ENCODE data around the gene STXBP5. TPM values are rescaled to one million over a fixed set of nuclear protein-coding genes. Genes with fewer than 3 reads are reported as not detected.

The STXBP5 gene
- total and polyA plus RNA-seq, 2 of the 4 experiments (the other 2 are of a cell fraction): 13.2 to 46.4 TPM

GRCh38 chr6:147202516-147203310, 1.5 kb upstream of the STXBP5 start:
- no peaks in the 10 kb centered on the region for H3K36me3 ChIP-seq (ENCODE audit: control insufficient read depth, insufficient read depth, low read length)
- peak overlapping the region; percentile 80 for H3K56ac ChIP-seq (ENCODE audit: extremely low read depth, insufficient read depth, low read length)
- in situ Hi-C loops (cut with MboI; ENCODE audit: low sequenced_read_pairs): loop anchor here (25.0 kb wide), 1 partner anchor 290 kb away; no protein-coding TSS in a partner anchor
- H3K79me1 ChIP-seq (ENCODE audit: low read depth in 1 of 2, low read length in 2 of 2): peaks cover 0 to 7% of the 10 kb centered on the region in 2 experiments; a peak in 2 of 4 replicates
- H3K14ac ChIP-seq (replicated peaks; ENCODE audit: low read depth, low read length): peak overlapping the region; percentile 89
- H2BK20ac ChIP-seq (ENCODE audit: low read depth, low read length): peak overlapping the region; percentile 15; the same call in 1 of the 2 replicates
- H4K5ac ChIP-seq (ENCODE audit: low read depth, low read length): peak overlapping the region; percentile 60
- ChIA-PET CTCF (no interaction called here), POLR2A (ENCODE audit: unreplicated experiment) (interaction anchor here (0.6 kb wide), 5 partner anchors 59 to 341 kb away, joined by 3 to 16 read pairs (median 3); no protein-coding TSS in a partner anchor)
- WGBS, 2 experiments (ENCODE audit: extremely low coverage in 2 of 2, insufficient read length in 1 of 2): 0% methylated on average over 6 of the region's 40 CpGs; no CpG with 5 or more reads in 1 of the 2 experiments
- H3K4me2 ChIP-seq (ENCODE audit: low read depth, low read length): peak overlapping the region; percentile 77
- peak overlapping the region; percentile 16; the same call in 1 of the 3 replicates for H2BK15ac ChIP-seq (ENCODE audit: low read depth, low read length)
- peak overlapping the region; percentile 68 for H3K27ac ChIP-seq (ENCODE audit: insufficient read depth, low read length)
- dilution Hi-C loops (cut with HindIII; ENCODE audit: low sequenced_read_pairs, unreplicated experiment): no loop called here
- peak overlapping the region; percentile 60 for H3K4me3 ChIP-seq (ENCODE audit: insufficient read depth, low read depth, low read length)
- H2AK5ac ChIP-seq (ENCODE audit: low read depth, low read length): 0 out of 2 replicates have a peak overlapping the region, but pooled peaks have one; percentile 18
- H2AFZ ChIP-seq (replicated peaks; ENCODE audit: low read length, poor library complexity): peak overlapping the region; percentile 88
- H3K18ac ChIP-seq (ENCODE audit: low read depth, low read length): peak overlapping the region; percentile 47
- no peaks in the 10 kb centered on the region for H3K9me3 ChIP-seq (ENCODE audit: control insufficient read depth, insufficient read depth, low read length)
- H2BK5ac ChIP-seq (ENCODE audit: low read depth, low read length, poor library complexity, severe bottlenecking): peak overlapping the region; percentile 82
- peaks cover 3% of the 10 kb centered on the region; the same call in 1 of the 2 replicates for H4K20me1 ChIP-seq (ENCODE audit: insufficient read depth, low read length)
- H3K9ac ChIP-seq (ENCODE audit: low read depth, low read length): peak overlapping the region; percentile 66
- TF ChIP-seq BHLHE40 (IDR thresholded peaks at IDR 0.05; ENCODE audit: low read depth, low read length) (no peak), RFX5 (IDR thresholded peaks at IDR 0.05; ENCODE audit: low read depth, low read length) (no peak), ELK1 (IDR thresholded peaks at IDR 0.05; ENCODE audit: borderline replicate concordance, low read depth, low read length) (no peak), CHD1 (IDR thresholded peaks at IDR 0.05; ENCODE audit: low read depth, low read length) (no peak), FOS (IDR thresholded peaks at IDR 0.05; ENCODE audit: low read depth, low read length) (peak; percentile 54; the same call in 1 of the 2 replicates), POLR2A (IDR thresholded peaks at IDR 0.05; ENCODE audit: low read depth, low read length) (no peak; the same call in 1 of the 2 replicates)
- no peaks in the 10 kb centered on the region for H3K27me3 ChIP-seq (ENCODE audit: control insufficient read depth, insufficient read depth, low read length)
- peak; percentile 76 for ATAC-seq (ENCODE audit: low read depth)
- peak overlapping the region; percentile 92 for H3K23ac ChIP-seq (ENCODE audit: low read depth, low read length)
- DNase-seq: peak; percentile 98
- H2AK9ac ChIP-seq (replicated peaks; ENCODE audit: low read depth, low read length, poor library complexity): peak overlapping the region; percentile 68
- peak overlapping the region; percentile 84 for H3K4ac ChIP-seq (ENCODE audit: low read depth, low read length)
- BruUV-seq (replicated peaks): no TSS peak
- no peaks in the 10 kb centered on the region for H3K4me1 ChIP-seq (ENCODE audit: control insufficient read depth, insufficient read depth, low read length)
- intact Hi-C loops (cut with micrococcal nuclease): loop anchor here (1.0 to 10.0 kb wide), 3 partner anchors 95 to 288 kb away; no protein-coding TSS in a partner anchor
- peak overlapping the region; percentile 61 to 70 for H4K8ac ChIP-seq (ENCODE audit: low read depth in 2 of 2, low read length in 2 of 2)
- H2BK120ac ChIP-seq (ENCODE audit: low read depth, low read length): peak overlapping the region; percentile 42; the same call in 1 of the 2 replicates
- peak overlapping the region; percentile 65 for H4K91ac ChIP-seq (ENCODE audit: insufficient read depth, low read depth, low read length)
- no peaks in the 10 kb centered on the region; the same call in 1 of the 2 replicates for H3K9me1 ChIP-seq (ENCODE audit: insufficient read depth, low read length)

Data from IMR-90 (cell line).